Trophoblast cell (in vitro differentiated cells and primary cell): ENCODE measurements around the gene HGFAC.

Source experiments
- DNase-seq, 2 donors: peaks; one replicate each; pipeline ENCODE4 v3.0.0-alpha.2; 2016
- H2AFZ ChIP-seq: 2 replicates; pipeline ENCODE4 v1.6.1; 2013; ENCODE audit warnings: low read length, moderate library complexity, mild to moderate bottlenecking; ENCODE audit not compliant: insufficient read depth, poor library complexity
- H2AK5ac ChIP-seq: 2 replicates; pipeline ENCODE4 v1.6.1; 2013; ENCODE audit warnings: mild to moderate bottlenecking, low read length
- H2BK120ac ChIP-seq: 2 replicates; pipeline ENCODE4 v1.6.1; 2013; ENCODE audit warnings: low read length, mild to moderate bottlenecking, moderate library complexity; ENCODE audit not compliant: insufficient read depth, poor library complexity
- H2BK12ac ChIP-seq: 2 replicates; pipeline ENCODE4 v1.6.1; 2013; ENCODE audit warnings: mild to moderate bottlenecking, low read length, moderate library complexity
- H2BK5ac ChIP-seq: 2 replicates; pipeline ENCODE4 v1.6.1; 2013; ENCODE audit warnings: low read length, low read depth, moderate library complexity, mild to moderate bottlenecking; ENCODE audit not compliant: poor library complexity
- H3K14ac ChIP-seq: 2 replicates; pipeline ENCODE4 v1.6.1; 2013; ENCODE audit warnings: mild to moderate bottlenecking, low read length
- H3K18ac ChIP-seq: 2 replicates; pipeline ENCODE4 v1.6.1; 2013; ENCODE audit warnings: mild to moderate bottlenecking, low read length
- H3K23ac ChIP-seq: 2 replicates; pipeline ENCODE4 v1.6.1; 2013; ENCODE audit warnings: low read length
- H3K27ac ChIP-seq: 2 replicates; pipeline ENCODE4 v1.5.1; 2013; ENCODE audit warnings: low read depth, mild to moderate bottlenecking, inconsistent platforms, low read length, moderate library complexity
- H3K27me3 ChIP-seq: 2 replicates; pipeline ENCODE4 v1.6.1; 2013; ENCODE audit warnings: inconsistent platforms, mild to moderate bottlenecking, low read length, moderate library complexity; ENCODE audit not compliant: insufficient read depth
- H3K36me3 ChIP-seq, 2 experiments: 1 replicate in 1 of 2; 2 replicates in 1 of 2; pipeline ENCODE4 v1.6.1; 2013; ENCODE audit warnings: low read length in 2 of 2, mild to moderate bottlenecking in 2 of 2, moderate library complexity in 1 of 2; ENCODE audit not compliant: insufficient read depth in 2 of 2, control insufficient read depth in 1 of 2
- H3K4ac ChIP-seq: 2 replicates; pipeline ENCODE4 v1.6.1; 2013; ENCODE audit warnings: low read depth, mild to moderate bottlenecking, low read length, moderate library complexity
- H3K4me1 ChIP-seq, 2 experiments: 1 replicate in 1 of 2; 2 replicates in 1 of 2; pipeline ENCODE4 v1.6.1; 2013; ENCODE audit warnings: low read length in 2 of 2, mild to moderate bottlenecking in 2 of 2, moderate library complexity in 1 of 2; ENCODE audit not compliant: insufficient read depth in 2 of 2, control insufficient read depth in 1 of 2
- H3K4me2 ChIP-seq: 2 replicates; pipeline ENCODE4 v1.6.1; 2013; ENCODE audit warnings: inconsistent platforms, mild to moderate bottlenecking, low read length, moderate library complexity
- H3K4me3 ChIP-seq: 2 replicates; pipeline ENCODE4 v1.5.1; 2013; ENCODE audit warnings: mild to moderate bottlenecking, low read depth, low read length, inconsistent platforms
- H3K79me1 ChIP-seq: one replicate; pipeline ENCODE4 v1.6.1; 2013; ENCODE audit warnings: low read length
- H3K79me2 ChIP-seq: 2 replicates; pipeline ENCODE4 v1.6.1; 2013; ENCODE audit warnings: low read length, mild to moderate bottlenecking; ENCODE audit not compliant: control insufficient read depth, insufficient read depth, poor library complexity
- H3K9ac ChIP-seq: 2 replicates; pipeline ENCODE4 v1.6.1; 2013; ENCODE audit warnings: mild to moderate bottlenecking, low read length
- H3K9me3 ChIP-seq: 2 replicates; pipeline ENCODE4 v1.6.1; 2013; ENCODE audit warnings: low read depth, mild to moderate bottlenecking, control low read depth, inconsistent platforms, low read length; ENCODE audit not compliant: insufficient read depth
- H4K12ac ChIP-seq: 2 replicates; pipeline ENCODE4 v1.6.1; 2013; ENCODE audit warnings: low read depth, mild to moderate bottlenecking, low read length, moderate library complexity
- H4K8ac ChIP-seq: 2 replicates; pipeline ENCODE4 v1.6.1; 2013; ENCODE audit warnings: low read depth, mild to moderate bottlenecking, low read length, moderate library complexity
- H4K91ac ChIP-seq: one replicate; pipeline ENCODE4 v1.6.1; 2013; ENCODE audit warnings: low read depth, mild to moderate bottlenecking, low read length, moderate library complexity
- WGBS: extraction: QIAGEN DNeasy Blood & Tissue Kit; methylation state at CpG from one replicate; pipeline ENCODE4 v1.1.7; 2013; ENCODE audit warnings: missing lambda C conversion rate; ENCODE audit not compliant: insufficient read length, insufficient coverage; ENCODE audit errors: extremely low coverage; 5-methylcytosine and 5-hydroxymethylcytosine counted together

Gene HGFAC

GRCh38 chr4:3415471-3416141 lies 26.2 kb upstream of the HGFAC start:
- no peak overlapping the region for H3K9ac ChIP-seq
- H4K12ac ChIP-seq = no peak overlapping the region
- no peak overlapping the region for H2BK5ac ChIP-seq
- no peak overlapping the region for H2BK12ac ChIP-seq
- H3K36me3 ChIP-seq = peaks cover 4 to 16% of the 10 kb centered on the region in 2 experiments
- H2AFZ ChIP-seq = no peak overlapping the region
- H3K4me1 ChIP-seq = no peaks in the 10 kb centered on the region
- H3K23ac ChIP-seq = no peak overlapping the region
- H2BK120ac ChIP-seq = no peak overlapping the region
- H3K4me3 ChIP-seq = no peak overlapping the region
- no peaks in the 10 kb centered on the region for H3K27me3 ChIP-seq
- WGBS = no CpG with 5 or more reads among the region's 33 CpGs
- H3K18ac ChIP-seq = no peak overlapping the region
- H3K79me1 ChIP-seq = no peaks in the 10 kb centered on the region
- DNase-seq = no peak
- no peak overlapping the region for H4K91ac ChIP-seq
- no peak overlapping the region for H2AK5ac ChIP-seq
- no peaks in the 10 kb centered on the region for H3K79me2 ChIP-seq
- no peak overlapping the region for H4K8ac ChIP-seq
- H3K14ac ChIP-seq = no peak overlapping the region
- H3K4ac ChIP-seq = no peak overlapping the region
- no peak overlapping the region for H3K4me2 ChIP-seq
- no peaks in the 10 kb centered on the region for H3K9me3 ChIP-seq
- no peak overlapping the region for H3K27ac ChIP-seq

GRCh38 chr4:3416270-3416669 lies 25.5 kb upstream of the HGFAC start:
- no peaks in the 10 kb centered on the region for H3K4me1 ChIP-seq
- no peaks in the 10 kb centered on the region for H3K79me1 ChIP-seq
- H3K23ac ChIP-seq = no peak overlapping the region
- H2BK5ac ChIP-seq = no peak overlapping the region
- no peaks in the 10 kb centered on the region for H3K79me2 ChIP-seq
- no peak overlapping the region for H3K4me3 ChIP-seq
- DNase-seq = peak; percentile 24 to 57
- no peaks in the 10 kb centered on the region for H3K27me3 ChIP-seq
- H3K4me2 ChIP-seq = no peak overlapping the region
- WGBS = no CpG with 5 or more reads among the region's 18 CpGs
- no peak overlapping the region for H3K4ac ChIP-seq
- no peaks in the 10 kb centered on the region for H3K9me3 ChIP-seq
- H3K9ac ChIP-seq = no peak overlapping the region
- H3K14ac ChIP-seq = no peak overlapping the region
- H2BK120ac ChIP-seq = no peak overlapping the region
- no peak overlapping the region for H4K91ac ChIP-seq
- H3K36me3 ChIP-seq = peaks cover 4 to 16% of the 10 kb centered on the region in 2 experiments
- H4K12ac ChIP-seq = no peak overlapping the region
- no peak overlapping the region for H3K18ac ChIP-seq
- no peak overlapping the region for H4K8ac ChIP-seq
- no peak overlapping the region for H2AK5ac ChIP-seq
- H3K27ac ChIP-seq = no peak overlapping the region
- H2BK12ac ChIP-seq = no peak overlapping the region
- no peak overlapping the region for H2AFZ ChIP-seq

GRCh38 chr4:3416821-3417221 lies 24.9 kb upstream of the HGFAC start:
- no peaks in the 10 kb centered on the region for H3K79me1 ChIP-seq
- H2BK12ac ChIP-seq = no peak overlapping the region
- no CpG with 5 or more reads among the region's 17 CpGs for WGBS
- H3K27me3 ChIP-seq = no peaks in the 10 kb centered on the region
- no peak overlapping the region for H2AK5ac ChIP-seq
- H3K79me2 ChIP-seq = no peaks in the 10 kb centered on the region
- H3K4ac ChIP-seq = no peak overlapping the region
- no peak overlapping the region for H3K23ac ChIP-seq
- H4K12ac ChIP-seq = no peak overlapping the region
- no peak overlapping the region for H2BK120ac ChIP-seq
- DNase-seq = peak in 1 of 2 donors; percentile 6
- H3K4me3 ChIP-seq = no peak overlapping the region
- no peak overlapping the region for H2BK5ac ChIP-seq
- no peak overlapping the region for H3K4me2 ChIP-seq
- peaks cover 4 to 16% of the 10 kb centered on the region in 2 experiments for H3K36me3 ChIP-seq
- no peaks in the 10 kb centered on the region for H3K9me3 ChIP-seq
- H4K8ac ChIP-seq = no peak overlapping the region
- no peak overlapping the region for H3K9ac ChIP-seq
- no peak overlapping the region for H3K14ac ChIP-seq
- no peak overlapping the region for H2AFZ ChIP-seq
- H3K4me1 ChIP-seq = no peaks in the 10 kb centered on the region
- H4K91ac ChIP-seq = no peak overlapping the region
- H3K27ac ChIP-seq = no peak overlapping the region
- H3K18ac ChIP-seq = no peak overlapping the region

- Histone ChIP-seq H3K36me3 (peaks cover 7 to 16% of the 10 kb centered on the region in 2 experiments), H2AFZ (no peak overlapping the region)
These were observed 24.3 kb upstream of the HGFAC start for GRCh38 chr4:3417448-3417847.

More at GRCh38 chr4:3417448-3417847, 24.3 kb upstream of the HGFAC start:
- Histone ChIP-seq H3K27ac (no peak overlapping the region), H4K12ac (no peak overlapping the region), H2BK5ac (no peak overlapping the region), H4K8ac (no peak overlapping the region), H3K18ac (no peak overlapping the region), H3K4me1 (no peaks in the 10 kb centered on the region), H3K9me3 (no peaks in the 10 kb centered on the region), H3K27me3 (no peaks in the 10 kb centered on the region), H3K23ac (no peak overlapping the region), H2AK5ac (no peak overlapping the region), H2BK12ac (no peak overlapping the region), H4K91ac (no peak overlapping the region), H3K79me1 (no peaks in the 10 kb centered on the region), H3K9ac (no peak overlapping the region), H3K79me2 (no peaks in the 10 kb centered on the region), H2BK120ac (no peak overlapping the region), H3K4ac (no peak overlapping the region), H3K14ac (no peak overlapping the region), H3K4me2 (no peak overlapping the region), H3K4me3 (no peak overlapping the region)
- no peak for DNase-seq
- WGBS = no CpG with 5 or more reads among the region's 21 CpGs
